GM12878 (cell line): ENCODE measurements around the gene PDE6D. TPM values are rescaled to one million over a fixed set of nuclear protein-coding genes. Genes with fewer than 3 reads are reported as not detected.
A peak's percentile ranks its signal among the peaks of the same experiment; 100 is the strongest.

Experiments
- ATF2 ChIP-seq: IDR thresholded peaks from 2 replicates; pipeline ENCODE4 v1.6.1; 2012; ENCODE audit warnings: low read length, inconsistent platforms
- BCL11A ChIP-seq: IDR thresholded peaks from 2 replicates; pipeline ENCODE4 v1.6.1; 2011; ENCODE audit warnings: low read depth, low read length
- FOS ChIP-seq: IDR thresholded peaks from 3 replicates; pipeline ENCODE4 v1.6.1; 2011; ENCODE audit warnings: borderline replicate concordance; ENCODE audit not compliant: insufficient read length; ENCODE audit errors: extremely low read depth
- MYB ChIP-seq: fragments of 150-350 bp; IDR thresholded peaks from 2 replicates; pipeline ENCODE4 v1.6.1; 2014; ENCODE audit warnings: mild to moderate bottlenecking, low read depth, low read length, borderline replicate concordance
- NFIC ChIP-seq: IDR thresholded peaks from 2 replicates; pipeline ENCODE4 v1.6.1; 2012; ENCODE audit warnings: low read depth, mild to moderate bottlenecking, inconsistent platforms, low read length, moderate library complexity
- NR2F1 ChIP-seq: fragments of 450-650 bp; conservative IDR thresholded peaks from 2 replicates; pipeline ENCODE4 v1.6.1; 2017; ENCODE audit warnings: mild to moderate bottlenecking
- SIN3A ChIP-seq: IDR thresholded peaks from 2 replicates; pipeline ENCODE4 v1.6.1; 2012; ENCODE audit warnings: low read depth, low read length, improper control_type of control experiment
- SKIL ChIP-seq: fragments of 450-650 bp; IDR thresholded peaks from 2 replicates; pipeline ENCODE4 v1.6.1; 2017; ENCODE audit warnings: mild to moderate bottlenecking, low read depth, inconsistent platforms; ENCODE audit not compliant: poor library complexity, severe bottlenecking
- SRF ChIP-seq, 2 experiments: IDR thresholded peaks; 2 replicates each; pipeline ENCODE4 v1.6.1; 2011; ENCODE audit warnings: low read depth in 2 of 2, low read length in 2 of 2, mild to moderate bottlenecking in 1 of 2, moderate library complexity in 1 of 2
- STAT3 ChIP-seq: IDR thresholded peaks from 2 replicates; pipeline ENCODE4 v1.6.1; 2011; ENCODE audit warnings: low read depth, low read length, improper control_type of control experiment
- TARDBP ChIP-seq: IDR thresholded peaks from 2 replicates; pipeline ENCODE4 v1.6.1; 2016; ENCODE audit warnings: borderline replicate concordance
- ZBTB11 ChIP-seq: fragments of 450-650 bp; formaldehyde crosslinking; IDR thresholded peaks from 2 replicates; pipeline ENCODE4 v1.5.0; 2022; ENCODE audit warnings: mild to moderate bottlenecking, missing genetic modification characterization
- ZBTB40 ChIP-seq: fragments of 450-650 bp; IDR thresholded peaks from 2 replicates; pipeline ENCODE4 v1.6.1; 2016; ENCODE audit warnings: mild to moderate bottlenecking, moderate library complexity, borderline replicate concordance
- polyA plus RNA-seq, 11 experiments: library from polyadenylated mRNA; depleted of rRNA in 4 of 11; unstranded in 6 of 11; stranded (reverse) in 5 of 11; fragments of >200 nt; fragmentation: Nextera tagmentation in 4 of 11; fragmentation: Illumina TruSeq in 1 of 11; extraction: Ambion mirVana in 4 of 11; extraction: Trizol in 1 of 11; gene quantifications; 1 replicate in 1 of 11; 2 replicates in 10 of 11; pipeline versions ENCODE4 v1.2.1 to v1.2.3, GENCODE V29; 2011 to 2016; ENCODE audit warnings: inconsistent platforms in 2 of 11, missing spikeins in 2 of 11, low read depth in 1 of 11
- total RNA-seq, 4 experiments: library from RNA; depleted of rRNA in 3 of 4; stranded (reverse); fragments of >200 nt in 3 of 4; fragmentation: Illumina TruSeq in 1 of 4; extraction: Trizol in 1 of 4; gene quantifications; 2 replicates each; pipeline versions ENCODE4 v1.2.1 to v1.2.3, GENCODE V29; 2013 to 2021

Gene PDE6D
- total and polyA plus RNA-seq, 10 of the 15 experiments (the other 5 are each of a cell fraction or from before 2014, with no cell fraction given), result 8.2 to 69.4 (median 56.2) TPM

- TF ChIP-seq ZBTB11 (CRISPR knock-in tag) (peak; percentile 99), MYB (no peak), NR2F1 (peak; percentile 55; the same call in 1 of the 2 replicates), SKIL (no peak), NFIC (no peak; the same call in 1 of the 2 replicates), SRF (IDR thresholded peaks at IDR 0.05; ENCODE audit: low read depth in 2 of 2, low read length in 2 of 2) (peak; percentile 63 to 94), STAT3 (no peak), BCL11A (no peak), ATF2 (no peak), TARDBP (peak; percentile 95), FOS (no peak), ZBTB40 (peak; percentile 98), SIN3A (peak; percentile 95)
Observed at GRCh38 chr2:231786177-231786916, 5.3 kb upstream of the PDE6D start, which contains the start of gene COPS7B (continued).
